Right lobe of liver (tissue), 6 donors: ENCODE measurements around the gene ELMO1. TPM values are rescaled to one million over a fixed set of nuclear protein-coding genes. Genes with fewer than 3 reads are reported as not detected.

ENCODE experiments used
- ATAC-seq, 4 donors: fragments of 200-7000 bp; cut with Tn5 transposase; one replicate each; pipeline ENCODE4 v1.9.1; 2020; ENCODE audit warnings: mild to moderate bottlenecking in 4 of 4, moderate library complexity in 4 of 4
- DNase-seq, 3 donors: peaks; one replicate each; pipeline ENCODE4 v3.0.0-alpha.2; 2020
- H3K27ac ChIP-seq, 3 donors: fragments of 200-600 bp; one replicate each; pipeline ENCODE4 v1.8.0; 2022
- H3K27me3 ChIP-seq, 2 donors: fragments of 200-600 bp; one replicate each; pipeline ENCODE4 v1.8.0; 2022
- H3K36me3 ChIP-seq, 4 donors: fragments of 200-600 bp; sonication (generic) in 1 of 4; one replicate each; pipeline versions ENCODE4 v1.5.1 to v1.8.0; 2017 to 2022; ENCODE audit warnings: control low read depth in 1 of 4
- H3K4me1 ChIP-seq, 4 donors: fragments of 200-600 bp; sonication (generic) in 1 of 4; one replicate each; pipeline versions ENCODE4 v1.5.1 to v1.8.0; 2017 to 2022; ENCODE audit warnings: control low read depth in 1 of 4
- H3K4me3 ChIP-seq, 3 donors: fragments of 200-600 bp; one replicate each; pipeline ENCODE4 v1.8.0; 2022
- H3K9me3 ChIP-seq, 4 donors: fragments of 200-600 bp; sonication (generic) in 1 of 4; one replicate each; pipeline versions ENCODE4 v1.5.1 to v1.8.0; 2017 to 2022; ENCODE audit warnings: control low read depth in 1 of 4
- POLR2A ChIP-seq: fragments of 450-650 bp; IDR thresholded peaks from one replicate; pipeline ENCODE4 v1.6.1; 2017; ENCODE audit warnings: antibody characterized with exemption, mild to moderate bottlenecking
- WGBS: methylation state at CpG from one replicate; pipeline ENCODE4 v1.1.6; 2018; ENCODE audit warnings: low coverage, low lambda C conversion rate; ENCODE audit not compliant: insufficient coverage; ENCODE audit errors: missing lambda C conversion rate; 5-methylcytosine and 5-hydroxymethylcytosine counted together
- intact Hi-C, 2 donors: fragments of 100-400 bp; cut with DNase I; formaldehyde crosslinking; loops; one replicate each; pipeline versions ENCODE4 v1.11.2 to v1.14.1; 2022
- total RNA-seq, 6 experiments: library from RNA; depleted of rRNA in 2 of 6; stranded (reverse); fragments of >200 nt in 2 of 6; fragmentation: NEBNext Ultra II Directional in 3 of 6; extraction: Animal tissue kit (Norgen Biotek cat#: 25700) in 3 of 6; gene quantifications; one replicate each; pipeline versions ENCODE4 v1.1.0 to v1.2.4, GENCODE V29; 2016 to 2023
- TF ChIP-seq, protein P1 (sequence below), 4 donors: fragments of 200-600 bp in 3 of 4; fragments of 450-650 bp in 1 of 4; IDR thresholded peaks; one replicate each; pipeline versions ENCODE4 v1.5.1 to v1.8.0; 2016 to 2022; ENCODE audit warnings: antibody characterized with exemption in 4 of 4, mild to moderate bottlenecking in 2 of 4
- donor health status: DM: no; HTN: yes; CAD: no.
- donor health status: DM: no; HTN: no; CAD: no.
- donor health status: DM: no; HTN: no; CAD: no.
- donor health status: DM: no; HTN: yes; CAD: no.
- donor health status: DM: no; HTN: yes; CAD: no.

ELMO1 gene
- total RNA-seq, 6 experiments from 2014 or later, result 18.4 to 55.4 (median 25.1) TPM

DNA sequence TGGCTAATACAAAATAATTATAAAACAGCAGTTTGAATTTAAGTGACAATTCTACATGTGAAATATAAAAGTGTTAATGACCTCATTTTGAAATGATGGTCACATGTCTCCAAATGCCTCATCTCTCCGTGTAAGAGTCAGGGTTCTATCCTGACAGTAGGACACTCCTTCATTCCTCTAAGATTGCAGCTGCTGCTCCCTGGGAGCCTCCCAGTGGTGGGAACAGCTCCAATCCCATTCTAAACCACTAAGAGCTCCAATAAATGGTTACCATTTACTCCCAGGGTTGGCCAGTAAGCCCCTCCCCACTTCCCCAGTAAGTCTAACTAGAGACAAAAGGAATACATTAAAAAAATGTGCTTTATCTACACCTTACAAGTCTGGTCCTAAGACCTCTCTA is 379.8 kb downstream of the ELMO1 start:
- no peaks in the 10 kb centered on the region for H3K4me1 ChIP-seq
- DNase-seq, result no peak
- no peaks in the 10 kb centered on the region for H3K9me3 ChIP-seq
- intact Hi-C loops, result no loop called here
- H3K36me3 ChIP-seq, result no peaks in the 10 kb centered on the region
- H3K4me3 ChIP-seq, result no peak overlapping the region
- H3K27me3 ChIP-seq, result no peaks in the 10 kb centered on the region
- H3K27ac ChIP-seq, result no peak overlapping the region
- TF ChIP-seq, protein P1, sequence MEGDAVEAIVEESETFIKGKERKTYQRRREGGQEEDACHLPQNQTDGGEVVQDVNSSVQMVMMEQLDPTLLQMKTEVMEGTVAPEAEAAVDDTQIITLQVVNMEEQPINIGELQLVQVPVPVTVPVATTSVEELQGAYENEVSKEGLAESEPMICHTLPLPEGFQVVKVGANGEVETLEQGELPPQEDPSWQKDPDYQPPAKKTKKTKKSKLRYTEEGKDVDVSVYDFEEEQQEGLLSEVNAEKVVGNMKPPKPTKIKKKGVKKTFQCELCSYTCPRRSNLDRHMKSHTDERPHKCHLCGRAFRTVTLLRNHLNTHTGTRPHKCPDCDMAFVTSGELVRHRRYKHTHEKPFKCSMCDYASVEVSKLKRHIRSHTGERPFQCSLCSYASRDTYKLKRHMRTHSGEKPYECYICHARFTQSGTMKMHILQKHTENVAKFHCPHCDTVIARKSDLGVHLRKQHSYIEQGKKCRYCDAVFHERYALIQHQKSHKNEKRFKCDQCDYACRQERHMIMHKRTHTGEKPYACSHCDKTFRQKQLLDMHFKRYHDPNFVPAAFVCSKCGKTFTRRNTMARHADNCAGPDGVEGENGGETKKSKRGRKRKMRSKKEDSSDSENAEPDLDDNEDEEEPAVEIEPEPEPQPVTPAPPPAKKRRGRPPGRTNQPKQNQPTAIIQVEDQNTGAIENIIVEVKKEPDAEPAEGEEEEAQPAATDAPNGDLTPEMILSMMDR (IDR thresholded peaks at IDR 0.05), result no peak
- no peak for TF ChIP-seq POLR2A
- 78% methylated on average over 1 of the region's 1 CpG for WGBS
- ATAC-seq, result no peak

DNA sequence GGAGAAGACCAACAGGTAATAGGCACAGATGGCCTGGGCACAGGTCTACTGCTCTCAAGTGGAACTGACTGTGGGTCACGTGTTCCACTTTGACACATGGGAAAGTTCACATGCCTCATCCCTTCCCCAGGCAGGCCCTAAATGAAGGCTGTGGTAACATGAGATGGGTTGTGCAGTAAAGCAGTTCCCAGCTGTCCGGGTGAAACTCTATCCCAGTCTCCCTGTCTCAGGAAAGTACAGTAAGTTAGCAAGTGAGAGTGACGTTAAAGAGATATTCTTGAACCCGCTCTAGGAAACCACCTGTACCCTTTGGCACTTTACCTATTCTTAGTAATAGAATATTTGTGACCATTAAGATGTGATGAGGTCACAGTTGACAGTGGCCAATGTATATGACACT is 380.6 kb downstream of the ELMO1 start:
- Histone ChIP-seq H3K4me1 (no peaks in the 10 kb centered on the region), H3K36me3 (no peaks in the 10 kb centered on the region), H3K27me3 (no peaks in the 10 kb centered on the region), H3K27ac (no peak overlapping the region), H3K9me3 (no peaks in the 10 kb centered on the region), H3K4me3 (no peak overlapping the region)
- intact Hi-C loops, result no loop called here
- WGBS, result 86% methylated on average over 4 of the region's 4 CpGs
- ATAC-seq (no peak), DNase-seq (no peak)
- TF ChIP-seq, protein P1 (IDR thresholded peaks at IDR 0.05), result no peak
- TF ChIP-seq POLR2A, result no peak

DNA sequence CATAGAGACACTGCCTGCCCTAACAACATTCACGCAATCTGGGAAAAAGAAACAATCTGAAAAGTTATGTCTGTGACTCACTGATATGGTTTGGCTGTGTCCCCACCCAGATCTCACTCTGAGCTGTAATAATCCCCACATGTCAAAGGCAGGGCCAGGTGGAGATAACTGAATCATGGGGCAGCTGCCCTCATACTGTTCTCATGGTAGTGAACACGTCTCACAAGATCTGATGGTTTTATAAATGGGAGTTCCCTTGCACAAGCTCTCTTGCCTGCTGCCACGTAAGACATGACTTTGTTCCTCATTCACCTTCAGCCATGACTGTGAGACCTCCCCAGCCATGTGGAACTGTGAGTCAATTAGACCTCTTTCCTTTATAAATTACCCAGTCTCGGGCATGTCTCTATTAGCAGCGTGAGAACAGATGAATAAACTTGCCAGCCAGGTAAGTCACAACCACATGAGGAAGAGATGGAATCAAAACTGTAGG is 382.8 kb downstream of the ELMO1 start:
- Histone ChIP-seq H3K9me3 (no peaks in the 10 kb centered on the region), H3K4me1 (no peaks in the 10 kb centered on the region), H3K27ac (no peak overlapping the region), H3K36me3 (no peaks in the 10 kb centered on the region), H3K4me3 (no peak overlapping the region), H3K27me3 (no peaks in the 10 kb centered on the region)
- WGBS, result 85% methylated on average over 5 of the region's 5 CpGs
- ATAC-seq, result no peak
- no peak for DNase-seq
- intact Hi-C loops, result no loop called here
- TF ChIP-seq, protein P1 (IDR thresholded peaks at IDR 0.05), result no peak
- no peak for TF ChIP-seq POLR2A

DNA sequence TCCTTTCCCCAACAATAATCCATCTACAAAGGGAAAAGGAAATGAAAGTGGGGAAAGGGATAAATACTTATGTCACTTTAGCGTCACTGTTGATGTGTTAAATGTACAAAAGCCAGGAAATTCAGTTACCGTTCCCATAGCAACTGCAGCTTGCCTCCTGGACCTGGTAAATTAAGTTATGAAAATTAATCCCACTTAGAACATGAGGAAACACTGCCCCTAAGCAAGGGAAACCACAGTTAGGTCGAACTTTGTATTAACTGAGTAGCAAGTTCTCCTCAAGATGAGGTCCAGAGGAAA is 386.2 kb downstream of the ELMO1 start:
- Histone ChIP-seq H3K4me3 (no peak overlapping the region), H3K27me3 (no peaks in the 10 kb centered on the region), H3K4me1 (no peaks in the 10 kb centered on the region), H3K36me3 (no peaks in the 10 kb centered on the region), H3K27ac (no peak overlapping the region), H3K9me3 (no peaks in the 10 kb centered on the region)
- DNase-seq (no peak), ATAC-seq (no peak)
- no peak for TF ChIP-seq POLR2A
- TF ChIP-seq, protein P1 (IDR thresholded peaks at IDR 0.05), result no peak
- 84% methylated on average over 3 of the region's 3 CpGs for WGBS
- intact Hi-C loops, result no loop called here

DNA sequence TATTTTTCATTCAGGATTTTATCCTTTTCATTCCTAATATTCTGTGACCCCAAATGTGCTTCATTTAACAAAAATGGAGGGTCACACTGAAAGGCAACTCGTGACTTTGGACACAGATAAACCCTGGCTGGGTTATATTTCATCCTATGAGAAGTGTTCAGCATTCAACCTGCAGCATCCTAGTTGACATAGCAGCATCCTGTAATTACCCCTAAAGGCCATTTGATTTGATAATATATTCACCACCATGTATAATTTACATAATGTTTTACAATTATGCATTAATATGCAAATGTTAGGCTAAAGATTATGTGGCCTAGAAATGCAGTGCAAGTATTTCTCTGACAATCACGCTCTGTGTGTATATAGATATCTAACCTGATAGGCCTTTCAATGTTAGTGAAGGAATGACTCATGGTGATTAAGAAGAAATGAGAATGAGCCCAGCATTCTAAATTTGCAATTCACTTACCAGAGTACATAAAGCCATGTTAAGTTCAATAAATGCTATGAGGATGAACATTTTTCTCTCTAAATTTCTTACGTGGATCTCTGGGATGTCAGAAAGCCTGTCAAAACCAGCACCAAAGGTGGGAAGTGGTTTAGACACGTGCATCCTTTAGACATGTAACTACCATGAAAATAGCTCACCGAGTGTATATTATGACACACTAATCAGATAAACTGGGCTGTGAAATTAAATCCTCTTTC is 386.7 kb downstream of the ELMO1 start:
- 83% methylated on average over 4 of the region's 5 CpGs for WGBS
- no peaks in the 10 kb centered on the region for H3K27me3 ChIP-seq
- H3K36me3 ChIP-seq, result no peaks in the 10 kb centered on the region
- no peak for DNase-seq
- no peak for ATAC-seq
- no peak overlapping the region for H3K27ac ChIP-seq
- no peaks in the 10 kb centered on the region for H3K9me3 ChIP-seq
- no peak for TF ChIP-seq POLR2A
- TF ChIP-seq, protein P1 (IDR thresholded peaks at IDR 0.05), result no peak
- no peak overlapping the region for H3K4me3 ChIP-seq
- H3K4me1 ChIP-seq, result no peaks in the 10 kb centered on the region
- intact Hi-C loops, result no loop called here
